HepG2 (cell line): ENCODE data around the gene RNLS. TPM values are rescaled to one million over a fixed set of nuclear protein-coding genes. Genes with fewer than 3 reads are reported as not detected.

Experiments
- ATAC-seq: fragments of 200-7000 bp; cut with Tn5 transposase; 3 replicates; pipeline ENCODE4 v1.9.1; 2020; ENCODE audit warnings: mild to moderate bottlenecking, moderate library complexity
- BruUV-seq: library from RNA; stranded (reverse); fragments of 400-500 nt; replicated peaks from 2 replicates; lab custom pipeline; 2021; lab: Mats Ljungman, UMichigan
- CTCF ChIA-PET: fragments of 300-600 bp; formaldehyde crosslinking; extraction: SDS; loops from one replicate; lab custom pipeline; 2021; ENCODE audit warnings: low total read pairs, inconsistent platforms, low intra/inter-chr PET ratio; lab: Yijun Ruan, JAX
- POLR2A ChIA-PET: fragments of 350-600 bp; sonication (Branson Sonifier 250); formaldehyde crosslinking; loops from one replicate; lab custom pipeline; 2020; ENCODE audit warnings: antibody characterized with exemption, inconsistent platforms; lab: Yijun Ruan, JAX
- DNase-seq: peaks from one replicate; pipeline ENCODE4 v3.0.0-alpha.2; 2015; ENCODE audit warnings: low spot score
- FAIRE-seq: peaks from 3 replicates; lab custom pipeline; 2011; peaks lifted over from hg19 to GRCh38; lab: Jason Lieb, UNC
- H2AFZ ChIP-seq: one replicate; pipeline ENCODE4 v1.6.1; 2011; ENCODE audit warnings: low read length, inconsistent platforms
- H3K27ac ChIP-seq: fragments of 300-600 bp; 3 replicates; pipeline ENCODE4 v1.8.0; 2011; ENCODE audit warnings: mixed run types, mild to moderate bottlenecking, mixed read lengths, low read length, inconsistent platforms; ENCODE audit not compliant: insufficient read depth; ENCODE audit errors: extremely low read length
- H3K27me3 ChIP-seq, 2 experiments: fragments of 200-600 bp in 1 of 2; 2 replicates in 1 of 2; 3 replicates in 1 of 2; pipeline versions ENCODE4 v1.6.0 to v1.8.0; 2011; ENCODE audit warnings: low read length in 2 of 2, mild to moderate bottlenecking in 2 of 2, moderate library complexity in 2 of 2, inconsistent platforms in 1 of 2; ENCODE audit not compliant: insufficient read depth in 2 of 2, control insufficient read depth in 1 of 2
- H3K36me3 ChIP-seq, 2 experiments: fragments of 200-600 bp in 1 of 2; replicated peaks in 1 of 2; 2 replicates in 1 of 2; 3 replicates in 1 of 2; pipeline versions ENCODE4 v1.5.1 to v1.8.0; 2011; ENCODE audit warnings: low read length in 2 of 2, inconsistent platforms in 1 of 2; ENCODE audit not compliant: insufficient read depth in 2 of 2, control insufficient read depth in 1 of 2
- H3K4me1 ChIP-seq: 2 replicates; pipeline ENCODE4 v1.5.1; 2012; ENCODE audit warnings: low read length, inconsistent platforms; ENCODE audit not compliant: insufficient read depth
- H3K4me2 ChIP-seq: 2 replicates; pipeline ENCODE4 v1.6.0; 2011; ENCODE audit warnings: low read depth, low read length, inconsistent platforms
- H3K4me3 ChIP-seq, 3 experiments: fragments of 200-600 bp in 1 of 3; sonication (generic), shearing (Covaris generic) in 1 of 3; replicated peaks in 1 of 3; 2 replicates each; pipeline ENCODE4 v1.5.1; 2011 to 2016; ENCODE audit warnings: low read length in 3 of 3, inconsistent platforms in 2 of 3, low read depth in 2 of 3, mild to moderate bottlenecking in 2 of 3, control low read depth in 1 of 3, mixed read lengths in 1 of 3; ENCODE audit not compliant: insufficient read depth in 1 of 3
- H3K79me2 ChIP-seq: one replicate; pipeline ENCODE4 v1.6.1; 2011; ENCODE audit warnings: low read length, inconsistent platforms; ENCODE audit not compliant: insufficient read depth
- H3K9ac ChIP-seq: 2 replicates; pipeline ENCODE4 v1.6.0; 2011; ENCODE audit warnings: mild to moderate bottlenecking, low read depth, low read length, inconsistent platforms; ENCODE audit not compliant: insufficient read depth
- H3K9me3 ChIP-seq: 2 replicates; pipeline ENCODE4 v1.5.1; 2012; ENCODE audit warnings: mild to moderate bottlenecking, low read length
- H4K20me1 ChIP-seq: 2 replicates; pipeline ENCODE4 v1.6.0; 2011; ENCODE audit warnings: inconsistent platforms, mild to moderate bottlenecking, low read length, moderate library complexity; ENCODE audit not compliant: insufficient read depth
- CAMTA2 ChIP-seq: sonication (generic); formaldehyde crosslinking; IDR thresholded peaks from 2 replicates; pipeline ENCODE4 v1.4.0; 2020; ENCODE audit warnings: mild to moderate bottlenecking, missing genetic modification reagents, borderline replicate concordance
- DNMT3B ChIP-seq: conservative IDR thresholded peaks from 2 replicates; pipeline ENCODE4 v1.6.1; 2016; ENCODE audit warnings: missing biosample characterization, control low read depth
- DRAP1 ChIP-seq: IDR thresholded peaks from 2 replicates; pipeline ENCODE4 v1.6.1; 2016; ENCODE audit warnings: missing genetic modification reagents, missing compliant biosample characterization
- GABPA ChIP-seq, 2 experiments: IDR thresholded peaks; 2 replicates each; pipeline ENCODE4 v1.6.1; 2011 to 2016; ENCODE audit warnings: low read depth in 2 of 2, low read length in 1 of 2, missing biosample characterization in 1 of 2, missing genetic modification characterization in 1 of 2
- POLR2G ChIP-seq: fragments of 200-400 bp; formaldehyde crosslinking; IDR thresholded peaks from 2 replicates; pipeline ENCODE4 v1.6.1; 2018; ENCODE audit warnings: mild to moderate bottlenecking, low read depth, low read length, moderate library complexity
- RARA ChIP-seq: IDR thresholded peaks from 2 replicates; pipeline ENCODE4 v1.6.1; 2016; ENCODE audit warnings: missing genetic modification reagents, missing compliant biosample characterization
- ZNF180 ChIP-seq: sonication (generic); formaldehyde crosslinking; IDR thresholded peaks from 2 replicates; pipeline ENCODE4 v1.4.0; 2020; ENCODE audit warnings: low read depth, missing genetic modification reagents, borderline replicate concordance
- ZNF329 ChIP-seq: sonication (generic); formaldehyde crosslinking; IDR thresholded peaks from 2 replicates; pipeline ENCODE4 v1.9.0; 2021; ENCODE audit warnings: low read depth, mild to moderate bottlenecking, missing genetic modification reagents
- ZNF577 ChIP-seq: sonication (generic); formaldehyde crosslinking; IDR thresholded peaks from 2 replicates; pipeline ENCODE4 v1.4.0; 2020; ENCODE audit warnings: mild to moderate bottlenecking, low read depth, missing genetic modification reagents, borderline replicate concordance
- ZNF589 ChIP-seq: sonication (generic); formaldehyde crosslinking; conservative IDR thresholded peaks from 2 replicates; pipeline ENCODE4 v1.8.0; 2022; ENCODE audit warnings: mild to moderate bottlenecking, moderate library complexity, missing genetic modification reagents
- ZNF629 ChIP-seq: sonication (generic); formaldehyde crosslinking; conservative IDR thresholded peaks from 2 replicates; pipeline ENCODE4 v1.5.0; 2020; ENCODE audit warnings: missing genetic modification reagents
- ZUFSP ChIP-seq: sonication (generic); formaldehyde crosslinking; IDR thresholded peaks from 2 replicates; pipeline ENCODE4 v1.9.0; 2021; ENCODE audit warnings: missing genetic modification reagents, mild to moderate bottlenecking, borderline replicate concordance
- WGBS: methylation state at CpG from one replicate; pipeline ENCODE4 v1.1.6; 2017; ENCODE audit warnings: low lambda C conversion rate; 5-methylcytosine and 5-hydroxymethylcytosine counted together
- in situ Hi-C: cut with HindIII; loops from 2 replicates; pipeline ENCODE4 v1.10.0; 2017; ENCODE audit warnings: low pct_unique_long_range_greater_than_20kb; ENCODE audit not compliant: extremely low pct_ligation_motif_present
- intact Hi-C: fragments of 100-400 bp; cut with micrococcal nuclease; formaldehyde crosslinking; loops from one replicate; pipeline ENCODE4 v1.10.0; 2022; ENCODE audit not compliant: unreplicated experiment
- polyA plus RNA-seq, 8 experiments: library from polyadenylated mRNA; depleted of rRNA in 3 of 8; stranded (reverse) in 7 of 8; unstranded in 1 of 8; fragments of >200 nt; fragmentation: Illumina TruSeq in 4 of 8; extraction: Trizol in 4 of 8; gene quantifications; 2 replicates each; pipeline versions ENCODE4 v1.2.1 to v1.2.3, GENCODE V29; 2011 to 2016; ENCODE audit warnings: low read depth in 4 of 8, missing spikeins in 1 of 8, mixed read lengths in 1 of 8; ENCODE audit not compliant: insufficient read depth in 1 of 8
- total RNA-seq, 5 experiments: library from RNA; depleted of rRNA; stranded (reverse); fragments of >200 nt; fragmentation: Illumina TruSeq; extraction: Trizol; gene quantifications; 2 replicates each; pipeline ENCODE4 v1.2.3, GENCODE V29; 2016; ENCODE audit warnings: low read depth in 1 of 5
- TF ChIP-seq, protein P1 (sequence below): sonication (generic); formaldehyde crosslinking; IDR thresholded peaks from 2 replicates; pipeline ENCODE4 v1.4.0; 2020; ENCODE audit warnings: missing genetic modification reagents
- TF ChIP-seq, protein P2 (sequence below): sonication (generic); formaldehyde crosslinking; IDR thresholded peaks from 2 replicates; pipeline ENCODE4 v1.4.0; 2020; ENCODE audit warnings: missing genetic modification reagents, mild to moderate bottlenecking, borderline replicate concordance

RNLS gene
- total and polyA plus RNA-seq, 2 of the 13 experiments (the other 11 are each of a cell fraction or from before 2014, with no cell fraction given) = not detected

DNA sequence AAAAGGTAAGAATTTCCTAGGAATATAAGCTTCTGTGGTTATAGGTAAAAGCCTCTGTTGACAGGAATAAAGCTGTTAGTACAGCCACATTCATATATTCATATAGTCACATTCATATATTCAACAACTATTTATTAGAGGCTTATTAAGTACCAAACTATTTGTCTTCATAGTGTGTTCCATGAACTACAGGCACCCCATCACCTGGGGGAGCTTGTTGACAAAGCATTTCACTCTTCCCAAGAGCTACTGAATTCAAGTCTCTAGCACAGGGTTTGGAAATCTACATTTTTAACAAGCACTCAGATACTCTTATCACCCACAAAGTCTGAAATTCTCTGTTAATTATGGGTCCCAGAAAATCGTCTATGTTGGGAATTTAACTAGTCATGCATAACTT, 110.6 kb downstream of the RNLS start:
- intact Hi-C loops = no loop called here
- BruUV-seq = no TSS peak
- ChIA-PET POLR2A (no interaction called here), CTCF (no interaction called here)
- H3K27me3 ChIP-seq = no peaks in the 10 kb centered on the region
- H2AFZ ChIP-seq = no peak overlapping the region
- H3K4me2 ChIP-seq = no peak overlapping the region
- no peaks in the 10 kb centered on the region for H3K9me3 ChIP-seq
- in situ Hi-C loops = no loop called here
- H3K9ac ChIP-seq = no peak overlapping the region
- H4K20me1 ChIP-seq = no peaks in the 10 kb centered on the region
- no peaks in the 10 kb centered on the region for H3K79me2 ChIP-seq
- H3K4me3 ChIP-seq = no peak overlapping the region
- WGBS = 0% methylated on average over 1 of the region's 1 CpG
- no peaks in the 10 kb centered on the region for H3K36me3 ChIP-seq
- FAIRE-seq (no peak), ATAC-seq (no peak), DNase-seq (no peak)
- no peak overlapping the region for H3K27ac ChIP-seq
- TF ChIP-seq ZUFSP = no peak
- TF ChIP-seq RARA (CRISPR knock-in tag) = no peak
- no peak for TF ChIP-seq ZNF577 (CRISPR knock-in tag)
- TF ChIP-seq GABPA (IDR thresholded peaks at IDR 0.05; ENCODE audit: low read depth, low read length) = no peak
- no peak for TF ChIP-seq GABPA (CRISPR knock-in tag; IDR thresholded peaks at IDR 0.05; ENCODE audit: low read depth)
- TF ChIP-seq, protein P1, sequence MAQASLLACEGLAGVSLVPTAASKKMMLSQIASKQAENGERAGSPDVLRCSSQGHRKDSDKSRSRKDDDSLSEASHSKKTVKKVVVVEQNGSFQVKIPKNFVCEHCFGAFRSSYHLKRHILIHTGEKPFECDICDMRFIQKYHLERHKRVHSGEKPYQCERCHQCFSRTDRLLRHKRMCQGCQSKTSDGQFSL (CRISPR knock-in tag) = no peak
- no peaks in the 10 kb centered on the region for H3K4me1 ChIP-seq

- WGBS = 25% methylated on average over 1 of the region's 1 CpG
- in situ Hi-C loops = no loop called here
- Histone ChIP-seq H3K9ac (no peak overlapping the region), H3K9me3 (no peaks in the 10 kb centered on the region), H3K27me3 (no peaks in the 10 kb centered on the region), H2AFZ (no peak overlapping the region), H4K20me1 (no peaks in the 10 kb centered on the region), H3K4me3 (no peak overlapping the region), H3K4me2 (no peak overlapping the region), H3K27ac (no peak overlapping the region), H3K4me1 (no peaks in the 10 kb centered on the region), H3K79me2 (no peaks in the 10 kb centered on the region), H3K36me3 (no peaks in the 10 kb centered on the region)
- POLR2A ChIA-PET = no interaction called here
- ATAC-seq (no peak), DNase-seq (no peak), FAIRE-seq (no peak)
- BruUV-seq = no TSS peak
- intact Hi-C loops = no loop called here
- CTCF ChIA-PET = no interaction called here
- TF ChIP-seq ZNF329 (CRISPR knock-in tag) (no peak), DRAP1 (CRISPR knock-in tag) (no peak), POLR2G (no peak), DNMT3B (CRISPR knock-in tag) (no peak), ZNF629 (CRISPR knock-in tag) (no peak), ZNF589 (CRISPR knock-in tag) (no peak), ZNF180 (CRISPR knock-in tag) (no peak), CAMTA2 (CRISPR knock-in tag) (no peak)
- TF ChIP-seq, protein P2, sequence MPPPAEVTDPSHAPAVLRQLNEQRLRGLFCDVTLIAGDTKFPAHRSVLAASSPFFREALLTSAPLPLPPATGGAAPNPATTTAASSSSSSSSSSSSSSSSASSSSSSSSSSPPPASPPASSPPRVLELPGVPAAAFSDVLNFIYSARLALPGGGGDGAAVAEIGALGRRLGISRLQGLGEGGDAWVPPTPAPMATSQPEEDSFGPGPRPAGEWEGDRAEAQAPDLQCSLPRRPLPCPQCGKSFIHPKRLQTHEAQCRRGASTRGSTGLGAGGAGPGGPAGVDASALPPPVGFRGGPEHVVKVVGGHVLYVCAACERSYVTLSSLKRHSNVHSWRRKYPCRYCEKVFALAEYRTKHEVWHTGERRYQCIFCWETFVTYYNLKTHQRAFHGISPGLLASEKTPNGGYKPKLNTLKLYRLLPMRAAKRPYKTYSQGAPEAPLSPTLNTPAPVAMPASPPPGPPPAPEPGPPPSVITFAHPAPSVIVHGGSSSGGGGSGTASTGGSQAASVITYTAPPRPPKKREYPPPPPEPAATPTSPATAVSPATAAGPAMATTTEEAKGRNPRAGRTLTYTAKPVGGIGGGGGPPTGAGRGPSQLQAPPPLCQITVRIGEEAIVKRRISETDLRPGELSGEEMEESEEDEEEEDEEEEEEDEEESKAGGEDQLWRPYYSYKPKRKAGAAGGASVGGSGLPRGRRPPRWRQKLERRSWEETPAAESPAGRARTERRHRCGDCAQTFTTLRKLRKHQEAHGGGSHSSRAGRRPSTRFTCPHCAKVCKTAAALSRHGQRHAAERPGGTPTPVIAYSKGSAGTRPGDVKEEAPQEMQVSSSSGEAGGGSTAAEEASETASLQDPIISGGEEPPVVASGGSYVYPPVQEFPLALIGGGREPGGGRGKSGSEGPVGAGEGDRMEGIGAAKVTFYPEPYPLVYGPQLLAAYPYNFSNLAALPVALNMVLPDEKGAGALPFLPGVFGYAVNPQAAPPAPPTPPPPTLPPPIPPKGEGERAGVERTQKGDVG = no peak
Measured at GRCh38 chr10:88471899-88472298, 111.2 kb downstream of the RNLS start.
